HG03469 (cell line): ENCODE data around the gene ACTRT2.

Source experiments
- ATAC-seq: cut with Tn5 transposase; IDR thresholded peaks from one replicate; pipeline ENCODE4 v1.9.1; 2021; ENCODE audit warnings: mild to moderate bottlenecking, moderate library complexity, moderate number of reproducible peaks; ENCODE audit not compliant: unreplicated experiment

Gene ACTRT2

DNA sequence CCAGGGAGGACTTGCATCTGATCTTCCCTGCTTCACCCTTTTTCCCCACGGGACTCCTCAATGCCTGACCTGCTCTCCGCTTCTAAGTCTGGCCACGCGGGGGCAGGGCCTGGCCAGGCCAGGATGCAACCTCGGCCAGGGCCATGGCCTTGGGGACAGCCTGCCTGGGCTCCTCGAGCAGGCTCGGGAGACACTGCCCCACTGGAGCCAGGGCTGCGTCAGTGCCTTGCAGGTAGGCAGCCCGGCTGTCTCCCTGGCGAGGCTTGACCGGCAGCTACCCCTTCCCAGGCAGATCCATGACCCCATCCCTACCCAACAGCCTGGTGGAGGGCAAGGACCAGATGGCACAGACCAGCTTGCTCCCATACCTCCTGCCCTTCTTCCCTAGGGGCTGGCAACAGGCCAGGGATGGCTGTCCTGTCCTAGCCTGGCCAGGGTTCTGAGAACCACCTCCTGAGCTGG lies 45.0 kb downstream of the ACTRT2 start:
- ATAC-seq: no peak

DNA sequence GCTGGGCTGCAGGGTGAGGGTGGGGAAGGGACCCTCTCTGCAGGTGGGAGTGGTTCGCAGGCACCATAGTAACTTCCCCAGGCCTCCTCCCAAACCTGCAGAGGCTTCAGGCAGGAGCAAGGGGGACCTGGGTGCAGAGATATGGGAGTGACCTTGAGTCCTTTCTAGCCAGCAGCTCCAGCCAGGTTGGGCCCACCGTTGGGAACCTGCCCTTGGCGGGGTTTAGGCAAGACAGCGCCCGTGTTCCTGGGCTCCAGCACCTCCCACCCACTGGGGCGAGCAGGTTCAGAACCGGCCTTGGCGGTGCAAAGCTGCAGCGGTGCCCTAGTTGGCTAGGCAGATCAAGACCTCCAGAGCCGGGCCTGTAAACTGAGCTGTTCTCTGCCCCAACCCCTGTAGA lies 45.6 kb downstream of the ACTRT2 start:
- no peak for ATAC-seq

DNA sequence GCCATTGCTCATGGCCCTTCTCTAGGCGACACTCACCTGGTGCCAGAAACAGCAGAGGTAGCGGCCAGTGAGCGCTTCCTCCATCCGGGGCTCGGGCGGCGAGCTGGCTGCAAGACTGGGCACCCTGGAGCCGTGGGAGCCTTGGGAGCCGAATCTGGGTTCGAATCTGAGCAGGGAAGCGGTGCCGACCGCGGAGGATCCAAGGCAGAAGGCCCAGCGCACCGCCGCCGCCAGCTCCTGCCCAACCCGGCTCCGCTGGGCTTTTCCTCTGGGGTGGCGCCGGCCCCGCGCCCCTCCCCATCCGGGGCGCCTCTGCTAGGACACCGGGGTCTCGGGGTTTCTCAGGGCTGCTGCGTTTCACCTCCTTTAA lies 46.0 kb downstream of the ACTRT2 start:
- no peak for ATAC-seq

DNA sequence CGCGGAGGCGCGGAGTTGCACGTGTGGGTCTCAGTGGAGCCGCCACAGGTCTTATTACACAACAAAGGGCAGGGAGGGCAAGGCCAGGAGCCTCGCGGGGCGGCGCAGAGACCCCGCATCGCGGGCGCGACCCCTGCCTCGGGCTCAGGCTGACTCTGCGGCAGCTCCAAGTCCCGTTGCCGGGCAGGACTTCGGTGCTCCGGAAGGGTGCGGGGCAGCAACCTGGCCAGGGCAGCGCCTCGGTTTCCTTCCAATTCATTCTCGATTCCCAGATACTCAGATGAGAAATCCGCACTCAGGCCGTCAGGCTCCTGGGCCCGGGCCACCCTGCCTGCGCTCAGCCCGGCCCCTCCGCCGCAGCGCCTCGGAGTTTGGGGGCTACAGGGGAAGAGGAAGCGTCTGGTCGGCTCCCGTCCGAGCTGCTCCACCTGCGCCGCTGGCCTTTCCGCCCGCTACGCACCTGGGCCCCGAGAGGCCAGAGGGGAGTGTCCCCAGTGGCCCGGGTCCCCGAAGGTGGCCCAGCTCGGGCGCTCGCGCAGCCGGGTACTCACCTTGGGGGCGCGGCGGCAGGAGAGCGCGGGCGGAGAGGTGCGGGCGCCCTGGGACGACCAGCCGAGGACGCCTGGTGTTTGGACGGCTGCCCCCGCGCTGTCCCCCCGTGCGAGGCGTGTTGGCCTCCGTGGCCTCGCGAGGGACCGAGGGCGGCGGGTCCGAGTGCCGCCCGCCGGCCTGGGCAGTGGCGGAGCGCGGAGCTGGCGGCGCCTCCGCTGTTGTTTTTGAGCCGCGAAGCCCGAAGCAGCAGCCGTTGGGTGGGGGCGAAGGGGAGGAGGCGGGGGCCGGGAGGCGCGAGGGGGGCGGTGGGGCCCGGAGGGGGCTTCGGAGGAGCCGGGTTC lies 46.6 kb downstream of the ACTRT2 start:
- ATAC-seq: no peak

DNA sequence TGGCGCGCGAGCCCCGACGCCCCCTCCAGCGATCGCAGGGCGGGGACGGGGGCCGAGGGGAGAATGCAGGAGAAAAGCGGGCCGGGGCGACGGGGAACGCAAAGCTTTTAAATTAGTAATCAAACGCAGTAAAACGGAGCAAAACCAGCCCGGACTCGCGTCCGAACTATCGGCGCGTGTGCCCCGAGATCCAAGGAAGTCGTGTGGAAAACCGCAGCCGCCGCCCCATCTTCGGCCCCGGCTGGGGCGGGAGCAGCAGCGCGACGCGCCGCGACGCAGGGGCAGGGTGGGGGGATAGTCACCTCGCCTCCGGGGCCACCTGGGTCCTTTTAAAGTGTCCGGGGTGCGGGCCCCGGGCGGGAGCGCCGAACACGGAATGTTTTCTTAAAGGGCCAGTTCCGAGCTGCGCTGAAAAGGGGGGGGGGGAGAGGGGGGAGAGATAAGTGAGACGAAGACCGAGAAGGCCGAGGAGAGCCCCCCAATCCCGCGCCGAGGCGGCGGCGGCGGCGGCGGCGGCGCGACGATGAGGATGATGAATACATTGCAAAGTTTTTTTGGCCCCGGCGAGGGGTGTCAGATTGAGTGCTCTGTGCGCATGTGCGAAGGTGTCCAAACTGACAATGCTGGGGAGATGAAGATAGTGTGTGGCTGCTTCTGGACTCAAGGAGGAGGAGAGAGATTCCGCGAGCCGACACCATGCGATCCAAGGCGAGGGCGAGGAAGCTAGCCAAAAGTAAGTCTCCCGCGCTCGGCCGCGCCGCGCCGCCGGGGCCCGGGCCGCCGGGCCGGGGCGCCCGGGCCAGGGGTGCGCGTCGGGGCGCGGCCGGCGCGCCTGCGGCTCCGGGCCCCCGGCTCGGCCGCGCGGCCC lies 47.5 kb downstream of the ACTRT2 start, which contains the start of gene PRDM16:
Gene PRDM16, plus strand, starts transcription at position 640 of the 868 bp plus-strand sequence. Its CDS starts 57 bp downstream, at position 697.
- ATAC-seq: no peak

DNA sequence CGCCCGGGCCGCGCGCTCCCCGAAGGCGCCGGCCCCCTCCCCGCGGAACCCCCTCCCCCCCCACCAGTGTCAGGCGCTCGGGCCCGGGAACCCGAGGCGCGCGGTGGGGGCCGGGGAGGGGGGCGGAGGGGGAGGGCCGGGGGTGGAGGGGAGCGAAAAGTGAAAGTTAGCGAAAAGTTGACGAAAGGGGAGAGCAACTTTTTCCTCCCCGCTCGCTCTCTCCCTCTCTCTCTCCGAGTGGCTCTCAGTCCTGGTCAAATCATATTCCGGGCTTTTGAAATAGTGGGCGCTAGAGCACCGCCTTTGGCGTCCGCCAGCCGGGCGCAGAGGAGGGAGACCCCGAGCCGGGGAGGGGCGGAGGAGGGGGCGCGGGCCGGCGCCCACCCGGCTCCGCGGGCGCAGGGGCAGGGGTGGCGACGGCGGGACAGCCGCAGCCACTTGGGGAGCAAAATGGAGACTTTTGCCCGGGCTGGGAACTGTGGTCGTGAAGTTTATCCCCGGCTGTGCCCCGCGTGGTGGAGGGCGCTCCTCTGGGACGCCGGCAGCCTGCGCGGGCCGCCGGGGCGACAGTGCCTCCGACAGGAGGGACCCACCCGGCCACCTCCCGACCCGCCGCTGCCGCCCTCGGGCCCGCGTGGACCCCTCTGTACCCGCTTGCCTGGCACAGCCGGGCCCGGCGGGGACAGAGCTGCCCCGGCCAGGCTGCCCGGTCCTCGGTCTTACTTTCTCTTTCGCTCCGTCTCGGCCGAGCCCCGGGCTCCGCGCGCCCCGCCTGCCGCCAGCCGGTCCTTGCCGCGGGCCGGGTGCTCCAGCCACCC lies 48.4 kb downstream of the ACTRT2 start:
- ATAC-seq: no peak

DNA sequence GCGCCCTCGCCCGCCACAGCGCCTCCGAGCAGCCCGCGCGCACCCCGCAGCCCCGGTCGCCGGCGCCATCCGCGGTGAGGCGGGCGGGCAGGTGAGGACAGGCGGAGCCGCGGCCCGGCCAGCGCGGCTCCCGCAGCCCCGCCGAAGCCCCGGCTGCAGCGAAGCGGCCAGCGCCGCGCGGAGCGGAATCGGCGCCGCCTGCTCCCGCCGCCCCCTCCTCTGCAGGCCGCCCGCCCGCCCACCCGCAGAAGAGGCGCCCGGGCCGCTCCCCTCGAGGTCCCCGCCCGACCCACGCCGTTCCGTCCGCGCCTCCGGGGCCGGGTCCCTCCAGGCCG lies 49.0 kb downstream of the ACTRT2 start:
- ATAC-seq: no peak

DNA sequence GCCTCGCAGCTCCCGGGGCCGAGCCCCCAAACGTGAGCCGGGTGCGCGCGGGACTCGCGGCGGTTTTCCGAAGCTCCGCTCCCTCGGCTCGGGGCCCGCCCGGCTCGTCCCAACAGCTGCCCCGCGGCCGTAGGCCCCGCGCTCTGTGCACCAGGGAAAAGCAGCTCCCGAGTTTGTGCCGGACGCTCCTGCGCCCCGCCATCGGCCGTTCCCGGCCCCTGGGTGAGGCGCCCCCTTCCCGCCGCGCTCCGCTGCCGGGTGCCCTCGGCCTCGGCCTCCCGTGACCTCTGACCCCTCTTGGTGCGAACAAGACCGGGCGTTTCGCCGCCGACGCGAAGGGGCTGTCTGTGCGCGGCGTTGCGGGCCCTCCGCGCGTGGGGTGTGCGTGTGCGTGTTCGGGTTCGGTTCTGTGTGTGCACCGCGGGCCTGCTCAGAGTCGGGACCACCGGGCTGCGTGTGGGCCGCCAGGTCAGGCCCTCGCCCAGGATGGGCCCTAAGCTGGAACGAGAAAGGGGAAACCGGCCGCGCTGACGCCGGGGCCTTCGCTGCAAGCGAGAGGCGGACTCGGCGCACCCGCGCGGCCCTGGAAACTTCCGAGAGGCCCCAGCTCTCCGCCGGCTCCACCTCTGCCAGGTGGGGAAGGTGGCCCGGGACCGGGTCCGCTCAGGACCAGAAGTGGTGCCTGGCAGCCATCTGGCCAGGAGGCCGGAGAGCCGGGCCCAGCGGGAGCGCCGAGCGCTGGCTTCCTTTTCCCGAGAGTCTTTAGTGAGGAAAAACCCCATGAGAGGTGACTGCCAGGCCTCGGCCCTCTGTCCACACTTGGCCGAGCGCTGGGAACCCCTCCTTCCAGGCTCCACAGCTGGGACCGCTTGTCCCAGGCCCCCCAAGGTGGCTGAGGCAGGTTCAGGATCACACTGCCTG lies 49.6 kb downstream of the ACTRT2 start:
- ATAC-seq: no peak

DNA sequence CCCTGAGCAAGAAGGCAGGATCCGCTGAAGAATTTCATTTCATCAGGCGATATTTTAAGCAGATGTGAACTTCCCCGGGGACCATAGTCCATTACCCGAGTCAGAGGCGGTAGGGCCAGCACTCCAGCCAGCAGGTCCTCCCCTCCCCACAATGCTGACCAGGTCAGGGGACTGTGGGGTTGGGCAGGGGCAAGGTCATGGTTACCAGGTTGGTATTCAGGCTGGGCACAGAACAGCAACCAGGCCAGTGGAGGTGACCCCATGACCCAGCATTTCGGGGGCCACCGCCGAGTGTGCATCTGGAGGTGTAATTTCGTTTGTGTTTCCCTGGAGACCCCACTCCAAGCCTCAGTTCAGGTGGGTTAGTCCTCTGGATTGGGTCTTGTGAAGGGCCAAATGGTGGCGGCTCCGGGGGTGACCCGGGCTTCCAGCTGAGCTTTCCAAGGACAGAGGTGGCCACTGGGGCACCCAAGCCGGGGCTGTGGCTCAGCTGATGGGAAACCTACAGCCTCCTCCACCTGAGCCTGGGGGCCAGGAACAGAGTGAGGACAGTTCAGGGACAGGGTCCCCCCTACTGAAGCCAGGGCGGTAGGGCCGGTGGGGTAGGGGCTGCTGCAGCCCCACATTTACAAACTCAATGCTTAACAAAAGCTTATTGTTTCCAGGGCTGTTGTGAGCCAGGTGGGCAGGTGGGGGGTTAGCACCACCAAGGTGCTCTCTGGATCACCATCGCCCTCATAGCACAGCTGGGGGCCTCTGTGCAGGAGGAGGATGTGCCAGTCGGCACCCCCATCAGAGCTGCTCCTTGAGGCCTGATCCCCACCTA lies 50.5 kb downstream of the ACTRT2 start:
- no peak for ATAC-seq
